Psoas muscle (tissue), 8 donors: ENCODE results near the gene NOL4. TPM values are rescaled to one million over a fixed set of nuclear protein-coding genes. Genes with fewer than 3 reads are reported as not detected.
"Not testable (repeated sequence)": the region's sequence is repeated elsewhere in the genome, so short reads cannot be mapped to it uniquely, and the experiment has no call there.

Experiments used
- ATAC-seq, 4 donors: fragments of 200-7000 bp; cut with Tn5 transposase; one replicate each; pipeline ENCODE4 v1.9.1; 2020; ENCODE audit warnings: moderate library complexity in 3 of 4, mild to moderate bottlenecking in 2 of 4
- DNase-seq, 2 donors: peaks; one replicate each; pipeline ENCODE4 v3.0.0-alpha.2; 2020
- H3K27ac ChIP-seq: fragments of 200-600 bp; one replicate; pipeline ENCODE4 v1.8.0; 2022
- H3K27me3 ChIP-seq, 3 donors: fragments of 200-600 bp in 1 of 3; one replicate each; pipeline versions ENCODE4 v1.6.1 to v1.8.0; 2013 to 2022; ENCODE audit warnings: low read length in 2 of 3, mild to moderate bottlenecking in 2 of 3, moderate library complexity in 1 of 3; ENCODE audit not compliant: insufficient read depth in 3 of 3
- H3K36me3 ChIP-seq, 2 donors: fragments of 200-600 bp in 1 of 2; one replicate each; pipeline versions ENCODE4 v1.6.1 to v1.8.0; 2013 to 2022; ENCODE audit warnings: low read depth in 1 of 2, mild to moderate bottlenecking in 1 of 2, moderate library complexity in 1 of 2; ENCODE audit not compliant: insufficient read depth in 1 of 2
- H3K4me1 ChIP-seq: fragments of 200-600 bp; one replicate; pipeline ENCODE4 v1.8.0; 2022
- H3K4me3 ChIP-seq: fragments of 200-600 bp; one replicate; pipeline ENCODE4 v1.8.0; 2022; ENCODE audit warnings: mild to moderate bottlenecking
- H3K9me3 ChIP-seq: fragments of 200-600 bp; one replicate; pipeline ENCODE4 v1.8.0; 2022
- WGBS, 3 donors: extraction: QIAGEN DNeasy Blood & Tissue Kit; methylation state at CpG; one replicate each; pipeline versions ENCODE4 v1.1.6 to v1.1.7; 2013; 5-methylcytosine and 5-hydroxymethylcytosine counted together
- intact Hi-C, 2 donors: fragments of 100-400 bp; cut with DNase I; formaldehyde crosslinking; loops; one replicate each; pipeline versions ENCODE4 v1.11.0 to v1.14.2; 2022
- long read RNA-seq, 2 donors: library from polyadenylated mRNA; unstranded; transcript quantifications; one replicate each; pipeline ENCODE4 v2.0.0, GENCODE V29; 2021
- polyA plus RNA-seq, 3 donors: library from polyadenylated mRNA; stranded (reverse); fragments of 200-250 nt; gene quantifications; one replicate each; pipeline ENCODE4 v1.2.3, GENCODE V29; 2013
- total RNA-seq, 4 donors: library from RNA; stranded (reverse); fragmentation: NEBNext Ultra II Directional in 2 of 4; extraction: Animal tissue kit (Norgen Biotek cat#: 25700) in 2 of 4; gene quantifications; one replicate each; pipeline versions ENCODE4 v1.2.1 to v1.2.4, GENCODE V29; 2021 to 2023
- TF ChIP-seq, protein P1 (sequence below): fragments of 200-600 bp; IDR thresholded peaks from one replicate; pipeline ENCODE4 v1.8.0; 2022; ENCODE audit warnings: antibody characterized with exemption
- donor health status: healthy with polysubstance abuse.
- donor health status: DM: no; HTN: no; CAD: no; lungs with moderate emphysema.
- donor health status: Bipolar disorder and iron deficiency.
- donor health status: healthy.
- donor health status: DM: yes; HTN: yes; CAD: no.
- donor health status: DM: no; HTN: no; CAD: no.
- donor health status: DM: no; HTN: no; CAD: no.
- donor health status: DM: yes; HTN: yes; CAD: no.

The NOL4 gene
- total RNA-seq = not detected
- polyA plus RNA-seq = under 1 TPM in 1 of 3 donors, not detected in 2; 0.06 TPM
- long read RNA-seq, donor 1 = 0 reads
- long read RNA-seq, donor 2 = 0 reads

DNA sequence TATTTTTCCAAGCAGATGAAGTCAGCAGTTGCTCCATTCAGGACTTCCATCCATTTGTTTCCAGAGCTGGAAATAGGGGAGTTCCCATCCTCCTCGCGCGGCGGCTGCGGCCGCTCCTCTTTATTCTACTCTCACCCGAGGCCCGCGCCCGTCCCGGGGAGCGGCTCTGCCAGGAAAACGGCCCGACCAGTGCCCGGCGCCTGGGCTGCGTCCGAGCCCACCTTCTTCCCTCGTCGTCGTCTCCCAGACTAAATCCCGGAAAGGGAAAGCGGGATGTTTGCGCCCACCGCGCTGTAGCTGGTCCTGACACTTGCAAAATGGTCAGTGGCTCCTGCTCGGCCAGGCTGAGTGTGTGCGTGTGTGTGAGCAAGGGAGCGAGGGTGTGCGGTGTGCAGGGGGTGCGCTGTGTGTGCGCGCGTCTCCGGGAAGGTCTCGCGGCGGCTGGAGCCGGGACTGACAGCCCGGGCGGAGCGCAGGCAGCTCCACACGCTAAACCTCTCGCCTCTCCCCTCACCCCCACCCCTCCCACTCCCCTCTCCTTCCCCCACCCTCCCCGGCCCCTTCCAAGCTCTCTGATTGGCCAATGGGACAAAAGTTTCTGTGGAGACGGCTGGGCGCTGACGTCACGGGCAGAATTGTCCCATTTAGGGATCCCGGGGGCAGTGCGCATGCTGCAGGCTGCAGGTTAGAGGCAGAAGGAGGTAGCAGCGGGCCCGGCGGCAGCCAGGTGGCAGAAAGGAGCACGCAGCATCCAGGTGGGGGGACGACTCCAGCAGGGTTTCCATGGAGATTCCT is at the start of gene NOL4:
NOL4 (minus strand) TSS at position 491 of the 795 bp plus-strand sequence. CDS start 1,660 bp downstream, outside the sequence.
- Histone ChIP-seq H3K9me3 (no peaks in the 10 kb centered on the region), H3K4me3 (peak within 1 kb of the TSS; percentile 67), H3K36me3 (no peaks in the 10 kb centered on the region), H3K27ac (no peak within 1 kb of the TSS), H3K27me3 (peaks cover 9 to 51% (median 20%) of the 10 kb centered on the region in 3 donors), H3K4me1 (peaks cover 19% of the 10 kb centered on the region)
- peak in 3 of 4 donors; percentile 33 to 61 (median 51) for ATAC-seq
- no peak for DNase-seq
- TF ChIP-seq, protein P1, sequence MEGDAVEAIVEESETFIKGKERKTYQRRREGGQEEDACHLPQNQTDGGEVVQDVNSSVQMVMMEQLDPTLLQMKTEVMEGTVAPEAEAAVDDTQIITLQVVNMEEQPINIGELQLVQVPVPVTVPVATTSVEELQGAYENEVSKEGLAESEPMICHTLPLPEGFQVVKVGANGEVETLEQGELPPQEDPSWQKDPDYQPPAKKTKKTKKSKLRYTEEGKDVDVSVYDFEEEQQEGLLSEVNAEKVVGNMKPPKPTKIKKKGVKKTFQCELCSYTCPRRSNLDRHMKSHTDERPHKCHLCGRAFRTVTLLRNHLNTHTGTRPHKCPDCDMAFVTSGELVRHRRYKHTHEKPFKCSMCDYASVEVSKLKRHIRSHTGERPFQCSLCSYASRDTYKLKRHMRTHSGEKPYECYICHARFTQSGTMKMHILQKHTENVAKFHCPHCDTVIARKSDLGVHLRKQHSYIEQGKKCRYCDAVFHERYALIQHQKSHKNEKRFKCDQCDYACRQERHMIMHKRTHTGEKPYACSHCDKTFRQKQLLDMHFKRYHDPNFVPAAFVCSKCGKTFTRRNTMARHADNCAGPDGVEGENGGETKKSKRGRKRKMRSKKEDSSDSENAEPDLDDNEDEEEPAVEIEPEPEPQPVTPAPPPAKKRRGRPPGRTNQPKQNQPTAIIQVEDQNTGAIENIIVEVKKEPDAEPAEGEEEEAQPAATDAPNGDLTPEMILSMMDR = peak; percentile 10
- WGBS, 3 donors = 0 to 1% (median 0%) methylated on average over 52 to 56 of the region's 56 CpGs
- intact Hi-C loops = no loop called here

GRCh38 chr18:34266029-34266428 is 41.3 kb upstream of the NOL4 start:
- H3K36me3 ChIP-seq, DNase-seq, H3K4me1 ChIP-seq, H3K4me3 ChIP-seq, H3K27ac ChIP-seq, H3K27me3 ChIP-seq, H3K9me3 ChIP-seq, intact Hi-C loops, ATAC-seq: not testable (repeated sequence)
- 82 to 88% (median 83%) methylated on average over 2 of the region's 2 CpGs for WGBS, 3 donors

DNA sequence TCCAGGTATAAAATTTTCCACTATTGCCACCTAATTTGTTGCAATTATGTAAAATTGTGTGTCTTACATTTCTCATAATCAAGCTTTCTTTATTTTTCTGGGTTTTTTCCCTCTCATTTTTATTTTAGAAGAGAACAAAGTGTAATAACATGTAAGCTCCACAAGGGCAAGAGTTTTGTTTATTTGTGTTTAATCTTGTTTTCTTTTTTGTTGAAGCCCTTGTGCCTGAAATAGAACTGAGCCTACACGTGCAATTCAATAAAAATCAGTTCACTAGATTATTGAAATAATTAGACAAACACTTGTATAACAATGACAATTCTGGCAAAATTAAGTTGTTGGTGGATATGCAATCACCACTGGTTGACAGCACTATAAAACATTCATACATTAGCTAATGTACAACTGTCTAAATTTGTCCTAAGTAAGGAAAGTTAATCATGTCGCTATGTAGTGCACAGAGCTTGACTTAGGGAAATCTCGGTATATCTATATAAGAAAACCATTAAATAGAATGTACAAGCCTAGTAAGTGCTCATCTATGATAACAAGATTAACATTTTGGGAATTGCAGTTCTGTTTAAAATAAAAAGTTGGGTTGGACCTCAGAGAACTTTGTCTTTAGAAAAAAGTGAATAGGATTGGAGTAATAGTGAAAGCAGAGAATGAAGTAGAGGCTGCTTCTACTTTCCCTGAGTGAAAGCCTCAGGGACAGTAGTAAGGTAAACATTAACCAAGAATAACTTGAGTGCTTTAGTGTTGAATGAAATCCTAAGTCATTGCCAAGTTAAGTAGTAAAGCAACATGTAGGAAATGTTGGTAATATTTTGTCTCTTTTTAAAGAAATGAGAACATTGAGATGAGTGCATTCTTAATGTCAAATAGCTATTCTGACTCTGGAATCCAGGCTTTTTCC is 37.4 kb upstream of the NOL4 start:
- intact Hi-C loops = no loop called here
- H3K4me1 ChIP-seq = no peaks in the 10 kb centered on the region
- H3K27ac ChIP-seq = no peak overlapping the region
- H3K9me3 ChIP-seq = peaks cover 3% of the 10 kb centered on the region
- H3K36me3 ChIP-seq = no peaks in the 10 kb centered on the region
- DNase-seq (no peak), ATAC-seq (no peak)
- H3K27me3 ChIP-seq = peaks cover 0 to 3% (median 0%) of the 10 kb centered on the region in 3 donors
- no peak overlapping the region for H3K4me3 ChIP-seq
- TF ChIP-seq, protein P1 = no peak
- WGBS, 3 donors = 77 to 80% (median 79%) methylated on average over 3 of the region's 3 CpGs

DNA sequence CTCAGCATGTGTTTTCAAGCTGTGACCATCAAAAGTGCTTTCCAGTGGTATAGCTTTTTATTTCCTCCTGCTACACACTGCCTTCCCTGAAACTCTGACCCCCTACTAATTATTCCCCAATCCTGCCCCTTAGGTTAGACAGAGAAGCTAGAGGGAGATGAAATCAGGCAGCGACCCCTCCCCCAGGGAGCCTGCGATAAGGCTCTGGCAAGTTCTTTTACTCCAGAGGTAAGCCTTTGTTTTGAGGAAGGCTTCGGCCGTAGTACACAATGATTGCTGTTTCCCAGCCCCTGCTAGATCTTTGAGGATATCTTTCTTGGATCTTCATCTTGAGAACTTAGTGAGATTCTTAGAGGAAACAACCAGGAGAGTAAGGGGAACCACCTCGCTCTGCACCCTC is 33.5 kb upstream of the NOL4 start:
- Histone ChIP-seq H3K27ac (no peak overlapping the region), H3K4me1 (no peaks in the 10 kb centered on the region), H3K9me3 (no peaks in the 10 kb centered on the region), H3K27me3 (no peaks in the 10 kb centered on the region), H3K36me3 (no peaks in the 10 kb centered on the region), H3K4me3 (no peak overlapping the region)
- DNase-seq (no peak), ATAC-seq (no peak)
- TF ChIP-seq, protein P1 = no peak
- intact Hi-C loops = no loop called here
- WGBS, 3 donors = 51 to 65% (median 61%) methylated on average over 5 of the region's 5 CpGs

GRCh38 chr18:34251919-34252318 is 27.2 kb upstream of the NOL4 start:
- Histone ChIP-seq H3K4me1 (no peaks in the 10 kb centered on the region), H3K9me3 (no peaks in the 10 kb centered on the region), H3K36me3 (no peaks in the 10 kb centered on the region), H3K27me3 (peaks cover 0 to 2% (median 0%) of the 10 kb centered on the region in 3 donors), H3K27ac (no peak overlapping the region), H3K4me3 (no peak overlapping the region)
- 77 to 86% (median 81%) methylated on average over 2 of the region's 2 CpGs for WGBS, 3 donors
- no peak for ATAC-seq
- DNase-seq = no peak
- TF ChIP-seq, protein P1 = no peak
- intact Hi-C loops = no loop called here
